IPS-NIHi7 (cell line): ENCODE data around the gene CDC42BPB.

Source experiments
- DNase-seq: peaks from one replicate; pipeline ENCODE4 v3.0.0; 2012; ENCODE audit warnings: mixed read lengths; ENCODE audit errors: extremely low spot score

CDC42BPB gene, protein sequence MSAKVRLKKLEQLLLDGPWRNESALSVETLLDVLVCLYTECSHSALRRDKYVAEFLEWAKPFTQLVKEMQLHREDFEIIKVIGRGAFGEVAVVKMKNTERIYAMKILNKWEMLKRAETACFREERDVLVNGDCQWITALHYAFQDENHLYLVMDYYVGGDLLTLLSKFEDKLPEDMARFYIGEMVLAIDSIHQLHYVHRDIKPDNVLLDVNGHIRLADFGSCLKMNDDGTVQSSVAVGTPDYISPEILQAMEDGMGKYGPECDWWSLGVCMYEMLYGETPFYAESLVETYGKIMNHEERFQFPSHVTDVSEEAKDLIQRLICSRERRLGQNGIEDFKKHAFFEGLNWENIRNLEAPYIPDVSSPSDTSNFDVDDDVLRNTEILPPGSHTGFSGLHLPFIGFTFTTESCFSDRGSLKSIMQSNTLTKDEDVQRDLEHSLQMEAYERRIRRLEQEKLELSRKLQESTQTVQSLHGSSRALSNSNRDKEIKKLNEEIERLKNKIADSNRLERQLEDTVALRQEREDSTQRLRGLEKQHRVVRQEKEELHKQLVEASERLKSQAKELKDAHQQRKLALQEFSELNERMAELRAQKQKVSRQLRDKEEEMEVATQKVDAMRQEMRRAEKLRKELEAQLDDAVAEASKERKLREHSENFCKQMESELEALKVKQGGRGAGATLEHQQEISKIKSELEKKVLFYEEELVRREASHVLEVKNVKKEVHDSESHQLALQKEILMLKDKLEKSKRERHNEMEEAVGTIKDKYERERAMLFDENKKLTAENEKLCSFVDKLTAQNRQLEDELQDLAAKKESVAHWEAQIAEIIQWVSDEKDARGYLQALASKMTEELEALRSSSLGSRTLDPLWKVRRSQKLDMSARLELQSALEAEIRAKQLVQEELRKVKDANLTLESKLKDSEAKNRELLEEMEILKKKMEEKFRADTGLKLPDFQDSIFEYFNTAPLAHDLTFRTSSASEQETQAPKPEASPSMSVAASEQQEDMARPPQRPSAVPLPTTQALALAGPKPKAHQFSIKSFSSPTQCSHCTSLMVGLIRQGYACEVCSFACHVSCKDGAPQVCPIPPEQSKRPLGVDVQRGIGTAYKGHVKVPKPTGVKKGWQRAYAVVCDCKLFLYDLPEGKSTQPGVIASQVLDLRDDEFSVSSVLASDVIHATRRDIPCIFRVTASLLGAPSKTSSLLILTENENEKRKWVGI (N-terminal part only)

DNA sequence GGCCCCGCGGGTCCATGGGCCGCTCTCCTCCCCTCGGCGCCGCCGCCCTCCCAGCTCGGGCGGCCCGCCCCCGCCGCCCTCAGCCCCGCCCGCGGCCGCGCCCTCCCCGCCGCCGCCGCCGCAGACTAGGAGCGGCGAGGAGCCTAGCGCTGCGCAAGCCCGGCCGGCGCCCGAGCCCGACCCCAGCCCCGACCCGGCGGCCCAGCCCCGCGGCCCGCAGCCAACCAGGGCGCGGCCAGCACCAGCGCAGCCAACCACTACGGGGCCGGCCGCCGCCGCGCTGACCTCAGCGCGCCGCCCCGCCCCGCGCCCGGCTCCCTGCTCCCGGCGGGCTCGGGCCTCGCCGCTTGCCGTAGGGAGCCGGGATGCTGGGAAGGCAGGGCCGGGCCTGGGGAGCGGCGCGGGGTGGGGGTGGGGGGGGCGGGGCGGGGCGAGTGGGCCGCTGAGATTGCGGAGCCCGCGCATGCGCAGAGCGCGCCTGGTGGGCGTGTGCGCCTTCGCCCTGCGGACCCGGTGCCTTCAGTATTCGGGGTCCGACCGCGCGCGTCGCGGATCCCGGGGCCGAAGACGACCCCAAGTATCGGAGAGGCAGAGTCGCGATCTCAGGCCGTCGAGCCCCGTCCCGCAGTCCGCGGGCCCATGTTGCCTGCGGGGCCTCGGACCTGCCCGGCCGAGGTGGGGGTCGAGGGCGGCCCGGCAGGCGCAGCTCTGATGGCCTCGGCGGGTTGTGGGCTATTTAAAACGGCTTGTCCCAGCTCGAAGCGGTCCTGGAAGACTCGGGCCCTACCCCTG, at the start of gene CDC42BPB:
Gene CDC42BPB (minus strand): TSS at position 178 of the 792 bp plus-strand sequence. CDS start 376 bp downstream, outside the sequence.
- peak; percentile 92 for DNase-seq

DNA sequence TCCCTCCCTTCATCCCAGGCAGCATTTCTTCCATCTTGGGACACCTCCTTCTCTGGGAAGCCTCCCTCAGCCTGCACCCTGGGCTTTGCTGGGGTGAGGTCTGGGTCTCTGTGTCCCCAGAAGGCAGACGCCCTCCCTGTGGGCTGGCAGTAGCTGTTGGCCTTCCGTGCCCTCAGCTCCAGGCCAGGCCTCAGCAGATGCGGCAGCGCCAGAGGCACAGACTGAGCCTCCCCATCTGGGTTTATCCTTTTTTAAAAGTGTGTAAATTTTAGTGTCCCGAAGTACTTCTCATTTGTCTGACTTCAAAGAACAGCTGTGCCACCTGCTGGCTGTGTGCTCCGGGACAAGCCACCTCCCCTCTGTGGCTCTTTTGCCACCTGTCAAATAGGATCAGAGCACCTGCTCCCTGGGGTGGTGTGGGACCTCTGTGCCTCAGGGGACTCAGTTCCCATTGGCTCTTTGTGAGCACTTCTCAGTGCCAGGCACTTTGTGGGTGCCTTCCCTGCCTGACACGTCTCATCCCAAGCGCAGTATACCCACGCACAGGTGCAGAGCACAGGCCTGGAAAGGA, 48.3 kb upstream of the CDC42BPB start:
- DNase-seq, result no peak

DNA sequence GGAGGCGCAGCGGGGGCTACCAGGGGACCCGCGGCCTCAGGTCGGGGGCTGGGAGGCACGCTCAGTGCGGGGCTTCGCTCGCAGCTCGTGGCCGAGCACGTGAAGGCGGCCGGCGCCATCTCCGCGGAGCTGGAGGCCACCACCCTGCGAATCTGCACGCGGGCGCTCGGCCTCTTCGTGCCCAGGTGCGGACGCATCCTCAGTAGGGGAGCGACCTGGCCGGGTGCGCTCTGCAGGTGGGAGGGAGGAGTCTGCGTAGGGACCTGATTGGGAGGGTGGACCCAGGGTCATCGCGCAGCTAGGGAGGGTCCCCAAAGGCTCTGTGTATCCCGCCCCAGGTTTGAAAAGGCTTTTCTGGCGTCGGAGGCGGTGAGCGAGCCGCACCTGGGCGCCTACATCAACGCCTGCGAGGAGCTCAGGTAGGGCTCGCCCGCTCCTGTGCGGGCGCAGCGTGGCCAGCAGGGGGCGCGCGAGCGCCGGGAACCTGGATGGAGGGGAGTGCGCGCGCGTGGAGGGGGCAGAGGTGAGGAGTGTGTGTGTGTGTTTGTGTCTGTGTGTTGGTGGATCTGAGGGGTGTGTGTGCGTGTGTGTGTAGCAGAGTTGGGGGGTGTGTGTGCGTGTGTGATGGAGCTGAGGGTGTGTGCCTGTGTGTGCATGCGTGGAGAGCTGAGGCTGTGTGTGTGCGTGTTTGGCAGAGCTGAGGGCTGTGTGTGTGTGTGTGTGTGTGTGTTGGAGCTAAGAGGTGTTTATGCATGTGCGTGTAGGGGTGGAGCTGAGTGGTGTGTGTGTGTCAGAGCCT, 47.5 kb upstream of the CDC42BPB start:
- DNase-seq, result peak; percentile 85

DNA sequence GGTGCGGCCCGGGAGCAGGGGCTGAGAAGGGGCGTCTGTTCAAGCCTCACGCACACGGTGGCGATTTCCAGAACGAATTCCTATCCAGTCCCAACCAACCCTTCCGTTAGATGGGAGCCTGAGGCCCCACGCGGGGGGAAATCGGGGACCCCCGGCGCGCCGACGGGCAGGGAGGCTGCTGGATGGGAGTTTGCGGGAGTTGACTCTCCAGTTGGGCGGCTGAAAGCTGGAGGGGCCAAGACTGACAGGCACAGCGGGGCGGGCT, 47.0 kb upstream of the CDC42BPB start:
- DNase-seq, result no peak

DNA sequence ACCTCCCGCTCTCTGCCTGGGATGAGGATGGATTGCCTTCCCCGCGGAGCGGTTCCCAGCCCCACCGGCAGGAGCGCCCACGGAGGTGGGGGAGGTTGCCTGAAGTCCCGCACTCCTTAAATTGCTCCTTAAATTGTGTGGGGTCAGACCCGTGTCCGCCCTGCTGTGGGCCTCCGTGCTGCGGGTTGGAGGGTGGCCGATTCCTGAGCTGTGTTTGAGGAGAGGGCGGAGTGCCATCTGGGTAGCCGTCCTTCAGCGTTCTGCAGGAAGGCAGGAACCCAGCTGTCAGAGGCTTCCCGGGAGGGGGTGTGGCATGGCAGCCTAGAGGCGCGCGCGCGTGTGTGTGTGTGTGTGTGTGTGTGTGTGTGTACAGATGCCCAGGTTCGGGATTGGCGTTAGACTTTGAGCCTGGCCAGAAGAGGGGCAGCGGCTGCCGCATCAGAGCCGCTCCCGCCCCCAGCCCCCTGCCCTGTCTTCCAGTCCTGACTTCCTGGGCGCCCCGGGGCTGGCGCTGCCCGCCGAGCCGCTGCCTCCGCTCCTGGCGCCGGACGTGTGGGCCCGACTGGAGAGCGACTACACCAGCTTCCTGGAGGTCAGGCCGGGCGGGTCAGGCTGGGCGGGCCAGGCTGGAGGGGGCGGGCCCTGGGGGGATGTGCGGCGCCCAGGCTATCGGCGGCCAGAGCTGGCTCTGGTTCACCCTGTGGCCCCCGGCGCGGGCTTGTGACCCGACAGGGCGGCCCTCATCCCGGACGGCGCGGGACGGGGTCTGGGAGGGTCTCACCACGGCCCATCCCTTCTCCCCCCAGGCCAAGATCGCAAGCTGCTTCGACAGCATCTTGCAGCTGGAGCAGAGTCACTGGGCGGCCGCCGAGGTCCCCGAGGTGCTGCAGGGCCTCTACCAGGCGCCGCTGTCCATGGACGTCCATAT, 46.4 kb upstream of the CDC42BPB start:
- DNase-seq, result no peak

GRCh38 chr14:103102689-103103260, 45.4 kb upstream of the CDC42BPB start:
- DNase-seq, result no peak

GRCh38 chr14:103101963-103102688, 44.8 kb upstream of the CDC42BPB start:
- DNase-seq, result no peak

DNA sequence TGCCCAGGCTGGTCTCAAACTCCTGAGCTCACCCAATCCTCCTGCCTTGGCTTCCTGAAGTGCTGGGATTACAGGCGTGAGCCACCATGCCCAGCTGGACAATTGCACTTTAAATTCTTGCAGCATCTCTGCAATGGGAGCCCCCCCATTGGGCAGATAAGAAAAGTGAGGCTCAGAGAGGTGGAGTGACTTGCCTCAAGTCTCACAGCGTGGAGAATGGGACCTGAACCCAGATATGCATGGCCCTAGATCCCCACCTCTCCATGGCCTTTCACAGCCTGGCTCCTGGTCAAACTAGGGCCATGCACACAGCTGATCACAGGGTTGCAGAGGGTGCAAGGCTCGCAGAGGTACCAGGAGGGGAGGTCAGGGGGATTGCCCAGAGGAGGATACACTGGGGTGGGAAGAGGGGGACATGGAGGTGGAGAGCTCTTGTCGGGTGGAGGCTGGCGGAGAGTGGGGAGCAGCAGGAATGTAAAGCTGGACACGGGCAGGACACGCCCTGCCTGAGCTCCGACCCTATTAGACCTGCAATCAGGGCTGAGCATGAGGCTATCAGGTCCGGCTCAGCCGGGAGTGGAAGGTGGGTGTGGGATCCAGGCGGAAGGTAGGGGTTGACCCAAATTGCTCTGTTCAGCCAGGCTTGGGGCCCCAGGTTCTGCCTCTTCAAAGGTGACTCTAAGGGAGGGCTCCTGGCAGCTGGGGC, 44.1 kb upstream of the CDC42BPB start:
- DNase-seq, result no peak

- DNase-seq, result no peak
Measured at GRCh38 chr14:103100281-103101121, 43.2 kb upstream of the CDC42BPB start.

GRCh38 chr14:103099733-103100280, 42.5 kb upstream of the CDC42BPB start:
- DNase-seq, result no peak

- DNase-seq, result no peak
Measured at GRCh38 chr14:103099081-103099732, 41.9 kb upstream of the CDC42BPB start.

- no peak for DNase-seq
Measured at GRCh38 chr14:103097994-103098957, 40.9 kb upstream of the CDC42BPB start.

GRCh38 chr14:103097244-103097993, 40.1 kb upstream of the CDC42BPB start:
- DNase-seq, result no peak

GRCh38 chr14:103096387-103096786, 39.0 kb upstream of the CDC42BPB start:
- DNase-seq, result no peak
